Calu3 (cell line): ENCODE data around the gene MKLN1. TPM values are rescaled to one million over a fixed set of nuclear protein-coding genes. Genes with fewer than 3 reads are reported as not detected.

ENCODE experiments used
- BruUV-seq: library from RNA; stranded (reverse); fragments of 400-500 nt; replicated peaks from 2 replicates; lab custom pipeline; 2021; lab: Mats Ljungman, UMichigan
- CTCF ChIA-PET: fragments of 300-600 bp; sonication (Branson Sonifier 250); formaldehyde crosslinking; loops from one replicate; lab custom pipeline; 2022; ENCODE audit warnings: antibody characterized with exemption; lab: Charles Lee
- DNase-seq: peaks from one replicate; pipeline ENCODE4 v3.0.0; 2022
- H3K27ac Mint-ChIP-seq: one replicate; pipeline ENCODE4 v1.8.0; 2022; ENCODE audit warnings: mixed read lengths; ENCODE audit not compliant: unreplicated experiment
- H3K27me3 Mint-ChIP-seq: one replicate; pipeline ENCODE4 v1.8.0; 2022; ENCODE audit warnings: mixed read lengths; ENCODE audit not compliant: unreplicated experiment
- H3K36me3 Mint-ChIP-seq: one replicate; pipeline ENCODE4 v1.8.0; 2022; ENCODE audit warnings: mild to moderate bottlenecking, moderate library complexity, mixed read lengths; ENCODE audit not compliant: insufficient read depth, unreplicated experiment
- H3K4me1 Mint-ChIP-seq: one replicate; pipeline ENCODE4 v1.8.0; 2022; ENCODE audit warnings: mild to moderate bottlenecking, low read depth, mixed read lengths; ENCODE audit not compliant: unreplicated experiment
- H3K4me3 Mint-ChIP-seq: one replicate; pipeline ENCODE4 v1.8.0; 2022; ENCODE audit warnings: mild to moderate bottlenecking, low read depth, moderate library complexity, mixed read lengths; ENCODE audit not compliant: unreplicated experiment
- H3K9me3 Mint-ChIP-seq: one replicate; pipeline ENCODE4 v1.8.0; 2022; ENCODE audit warnings: low read depth, mixed read lengths; ENCODE audit not compliant: unreplicated experiment
- intact Hi-C: fragments of 100-400 bp; cut with micrococcal nuclease; formaldehyde crosslinking; loops from one replicate; pipeline ENCODE4 v1.10.0; 2022; ENCODE audit not compliant: unreplicated experiment
- total RNA-seq: library from RNA; stranded (reverse); gene quantifications from 2 replicates; pipeline ENCODE4 v1.2.3, GENCODE V29; 2022
- TF ChIP-seq, protein P1 (sequence below): fragments of 200-600 bp; IDR thresholded peaks from one replicate; pipeline ENCODE4 v1.8.0; 2022; ENCODE audit warnings: antibody characterized with exemption; ENCODE audit not compliant: unreplicated experiment

Gene MKLN1
- total RNA-seq, 1 experiment from 2014 or later = 47.1 TPM

DNA sequence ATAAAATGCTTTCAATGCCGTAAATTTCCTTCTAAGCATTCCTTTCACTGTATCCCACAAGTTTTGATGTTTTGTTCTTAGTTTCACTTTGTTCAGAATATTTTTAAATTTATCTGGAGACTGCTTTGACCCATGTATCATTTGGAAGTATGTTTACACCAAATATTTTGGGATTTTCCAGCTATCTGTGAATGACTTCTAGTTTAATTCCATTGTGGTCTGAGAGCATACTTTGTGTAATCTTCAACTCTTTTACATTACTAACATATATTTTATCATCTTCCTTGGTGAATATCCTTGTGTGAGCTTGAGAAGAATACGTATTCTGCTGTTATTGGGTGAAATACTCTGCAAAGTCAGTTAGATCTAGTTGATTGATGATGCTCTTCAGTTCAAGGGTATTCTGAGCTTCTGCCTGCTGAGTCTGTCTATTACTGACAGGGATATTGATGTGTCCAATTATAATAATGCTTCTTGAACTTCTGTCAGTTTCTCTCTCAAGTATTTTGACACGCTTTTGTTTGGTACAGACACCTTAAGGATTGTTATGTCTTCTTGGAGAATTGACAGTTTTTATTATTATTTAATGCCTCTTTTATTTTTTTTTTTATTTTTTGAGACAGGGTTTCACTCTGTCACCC is 31.6 kb downstream of the MKLN1 start:
- H3K27ac Mint-ChIP-seq = peak overlapping the region; percentile 14
- TF ChIP-seq, protein P1, sequence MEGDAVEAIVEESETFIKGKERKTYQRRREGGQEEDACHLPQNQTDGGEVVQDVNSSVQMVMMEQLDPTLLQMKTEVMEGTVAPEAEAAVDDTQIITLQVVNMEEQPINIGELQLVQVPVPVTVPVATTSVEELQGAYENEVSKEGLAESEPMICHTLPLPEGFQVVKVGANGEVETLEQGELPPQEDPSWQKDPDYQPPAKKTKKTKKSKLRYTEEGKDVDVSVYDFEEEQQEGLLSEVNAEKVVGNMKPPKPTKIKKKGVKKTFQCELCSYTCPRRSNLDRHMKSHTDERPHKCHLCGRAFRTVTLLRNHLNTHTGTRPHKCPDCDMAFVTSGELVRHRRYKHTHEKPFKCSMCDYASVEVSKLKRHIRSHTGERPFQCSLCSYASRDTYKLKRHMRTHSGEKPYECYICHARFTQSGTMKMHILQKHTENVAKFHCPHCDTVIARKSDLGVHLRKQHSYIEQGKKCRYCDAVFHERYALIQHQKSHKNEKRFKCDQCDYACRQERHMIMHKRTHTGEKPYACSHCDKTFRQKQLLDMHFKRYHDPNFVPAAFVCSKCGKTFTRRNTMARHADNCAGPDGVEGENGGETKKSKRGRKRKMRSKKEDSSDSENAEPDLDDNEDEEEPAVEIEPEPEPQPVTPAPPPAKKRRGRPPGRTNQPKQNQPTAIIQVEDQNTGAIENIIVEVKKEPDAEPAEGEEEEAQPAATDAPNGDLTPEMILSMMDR = no peak
- peaks cover 78% of the 10 kb centered on the region for H3K4me1 Mint-ChIP-seq
- intact Hi-C loops = no loop called here
- no peaks in the 10 kb centered on the region for H3K27me3 Mint-ChIP-seq
- peaks cover 6% of the 10 kb centered on the region for H3K36me3 Mint-ChIP-seq
- no peak for DNase-seq
- no TSS peak for BruUV-seq
- peak overlapping the region; percentile 57 for H3K4me3 Mint-ChIP-seq
- H3K9me3 Mint-ChIP-seq = no peaks in the 10 kb centered on the region
- CTCF ChIA-PET = no interaction called here

DNA sequence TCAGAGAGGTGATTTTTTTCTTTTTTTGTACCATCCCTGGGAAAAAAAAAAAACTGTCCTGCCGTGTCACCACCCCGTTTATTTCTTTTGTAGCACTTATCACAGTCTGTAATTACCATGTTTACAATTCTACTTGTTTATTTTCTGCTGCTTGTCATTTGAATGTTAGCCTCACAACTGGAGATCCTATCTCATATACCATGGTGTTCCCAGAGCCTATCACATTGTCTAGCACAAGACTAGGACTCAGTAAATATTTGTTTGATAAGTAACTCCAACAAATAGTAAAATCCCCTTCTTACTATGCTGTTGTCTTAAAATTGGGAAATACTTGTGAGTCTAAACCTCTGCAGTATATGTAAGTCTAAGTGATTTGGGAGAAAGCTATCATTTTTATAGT is 36.0 kb downstream of the MKLN1 start:
- no peak overlapping the region for H3K27ac Mint-ChIP-seq
- TF ChIP-seq, protein P1 = no peak
- no peaks in the 10 kb centered on the region for H3K9me3 Mint-ChIP-seq
- H3K4me3 Mint-ChIP-seq = no peak overlapping the region
- H3K4me1 Mint-ChIP-seq = peaks cover 43% of the 10 kb centered on the region
- DNase-seq = no peak
- CTCF ChIA-PET = no interaction called here
- intact Hi-C loops = no loop called here
- peaks cover 6% of the 10 kb centered on the region for H3K36me3 Mint-ChIP-seq
- BruUV-seq = no TSS peak
- no peaks in the 10 kb centered on the region for H3K27me3 Mint-ChIP-seq

GRCh38 chr7:131364767-131365344 is 37.2 kb downstream of the MKLN1 start:
- no peak overlapping the region for H3K4me3 Mint-ChIP-seq
- H3K4me1 Mint-ChIP-seq = peaks cover 32% of the 10 kb centered on the region
- no peaks in the 10 kb centered on the region for H3K36me3 Mint-ChIP-seq
- no peaks in the 10 kb centered on the region for H3K27me3 Mint-ChIP-seq
- no peaks in the 10 kb centered on the region for H3K9me3 Mint-ChIP-seq
- no TSS peak for BruUV-seq
- intact Hi-C loops = loop anchor here (5.0 kb wide), 1 partner anchor 57 kb away; no protein-coding TSS in a partner anchor
- H3K27ac Mint-ChIP-seq = no peak overlapping the region
- CTCF ChIA-PET = no interaction called here
- DNase-seq = no peak
- TF ChIP-seq, protein P1 = no peak

DNA sequence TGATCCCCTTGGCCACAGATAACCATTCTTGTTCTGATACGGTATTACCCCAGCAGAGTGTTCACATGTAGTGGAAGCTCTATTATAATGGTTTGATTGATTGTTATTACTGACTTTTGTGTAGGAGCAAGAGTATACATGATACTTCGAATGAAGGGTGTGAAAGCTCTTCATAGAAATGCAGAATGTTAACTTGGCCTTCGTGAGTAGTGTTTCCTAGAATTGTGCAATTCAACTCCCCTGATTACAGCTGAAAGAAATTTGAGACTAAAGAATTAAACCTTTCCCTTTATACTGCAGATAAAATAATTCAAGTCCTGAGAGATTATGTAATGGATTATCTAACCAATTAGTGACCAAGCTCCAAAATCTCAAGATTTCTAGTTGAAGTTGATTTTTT is 38.2 kb downstream of the MKLN1 start:
- CTCF ChIA-PET = no interaction called here
- Mint-ChIP-seq H3K27ac (no peak overlapping the region), H3K4me3 (no peak overlapping the region), H3K9me3 (no peaks in the 10 kb centered on the region), H3K36me3 (no peaks in the 10 kb centered on the region), H3K27me3 (no peaks in the 10 kb centered on the region), H3K4me1 (peaks cover 29% of the 10 kb centered on the region)
- TF ChIP-seq, protein P1 = no peak
- no peak for DNase-seq
- no TSS peak for BruUV-seq
- intact Hi-C loops = loop anchor here (5.0 kb wide), 1 partner anchor 56 kb away; no protein-coding TSS in a partner anchor
